Activated CD4-positive, alpha-beta T cell treated with anti-CD3 and anti-CD28 coated beads, Interleukin-2, amount 50 U/mL, for 48 hours (primary cell): ENCODE measurements around the gene SLC39A11.

Source experiments
- DNase-seq, 2 experiments: peaks; one replicate each; pipeline ENCODE4 v3.0.0-alpha.2; 2020

SLC39A11 gene

GRCh38 chr17:72606656-72607055 is 485.8 kb downstream of the SLC39A11 start:
- DNase-seq, result no peak

DNA sequence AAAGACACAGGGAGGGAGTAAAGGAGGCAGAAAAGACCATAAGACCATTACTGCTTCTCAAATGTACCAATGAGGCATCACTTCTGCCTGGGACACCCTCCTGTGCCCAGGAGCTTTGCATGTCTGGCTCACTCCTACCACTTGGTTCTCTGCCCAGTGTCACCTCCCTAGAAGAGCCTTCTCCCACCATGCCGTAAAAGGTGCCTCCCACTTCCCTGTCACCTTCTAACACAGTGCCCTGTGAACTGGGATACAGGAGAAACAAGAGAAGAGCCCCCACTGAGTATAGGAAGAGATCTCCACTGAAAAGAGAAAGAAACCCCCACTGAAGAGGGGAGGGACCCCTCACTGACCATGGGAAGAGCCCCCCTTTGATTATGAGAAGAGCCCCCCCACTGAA is 486.9 kb downstream of the SLC39A11 start:
- no peak for DNase-seq

DNA sequence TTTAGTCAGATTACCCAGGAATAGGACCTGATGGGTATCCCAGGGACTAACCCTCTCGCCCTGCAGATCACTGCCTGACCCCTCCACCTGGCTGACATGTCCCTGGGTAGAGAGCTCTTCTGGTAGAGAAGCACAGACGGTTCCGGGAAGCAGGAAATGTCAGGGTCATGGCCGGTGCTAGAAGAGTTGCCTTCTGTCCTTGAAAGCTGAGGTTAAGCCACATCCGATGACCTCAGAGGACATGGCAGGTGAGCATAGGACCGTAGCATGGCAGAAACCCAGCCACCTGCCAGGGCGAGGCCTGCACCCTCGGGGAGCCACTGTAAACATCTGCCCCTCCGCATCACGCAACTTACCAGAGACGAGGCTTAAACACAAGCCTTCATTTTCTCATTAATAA is 488.0 kb downstream of the SLC39A11 start:
- DNase-seq, result no peak

GRCh38 chr17:72603420-72604242 is 488.9 kb downstream of the SLC39A11 start:
- DNase-seq, result no peak

DNA sequence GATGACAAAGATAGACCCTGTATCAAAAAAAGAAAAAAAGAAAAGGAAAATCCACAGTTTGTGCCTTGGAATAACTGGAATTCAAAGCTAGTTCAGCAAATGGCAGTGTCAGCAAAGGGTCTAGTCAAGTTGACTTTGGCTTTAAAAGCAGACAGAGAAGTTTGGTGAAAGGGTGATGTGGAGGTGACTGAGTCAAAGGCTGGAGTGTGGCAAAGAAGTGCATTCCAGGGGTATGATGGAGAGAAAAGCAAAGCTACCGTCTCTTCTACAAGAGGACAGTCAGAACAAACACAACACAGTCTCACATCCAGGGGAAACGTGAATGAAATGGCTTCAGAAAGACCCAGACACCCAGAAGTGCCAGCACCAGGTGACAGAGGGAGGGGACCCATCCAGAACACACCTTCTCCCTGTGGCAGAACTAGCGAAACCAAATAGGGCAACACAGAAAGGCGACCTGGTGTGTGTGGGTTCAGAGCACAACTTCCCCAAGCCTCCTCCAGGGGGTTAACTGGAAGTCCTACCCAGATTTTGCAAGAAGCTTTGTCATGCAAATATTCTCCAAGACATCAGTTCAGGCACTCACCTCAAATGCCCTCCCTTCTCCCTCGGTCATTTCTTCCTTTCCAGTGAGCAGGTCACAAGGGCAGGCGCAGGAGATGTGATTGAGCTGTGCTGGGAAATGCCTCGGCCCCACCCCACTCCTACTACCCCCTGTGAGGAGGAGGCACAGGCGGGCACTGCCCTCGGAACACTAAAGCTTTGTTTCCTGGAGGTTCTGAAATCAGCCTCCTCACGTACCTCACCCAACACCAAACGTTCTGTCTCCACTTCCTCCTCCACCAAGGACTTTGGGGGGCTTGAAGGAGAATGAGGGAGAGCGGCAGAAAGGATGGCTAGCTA is 489.7 kb downstream of the SLC39A11 start:
- no peak for DNase-seq

GRCh38 chr17:72600934-72601333 is 491.6 kb downstream of the SLC39A11 start:
- DNase-seq, result no peak

DNA sequence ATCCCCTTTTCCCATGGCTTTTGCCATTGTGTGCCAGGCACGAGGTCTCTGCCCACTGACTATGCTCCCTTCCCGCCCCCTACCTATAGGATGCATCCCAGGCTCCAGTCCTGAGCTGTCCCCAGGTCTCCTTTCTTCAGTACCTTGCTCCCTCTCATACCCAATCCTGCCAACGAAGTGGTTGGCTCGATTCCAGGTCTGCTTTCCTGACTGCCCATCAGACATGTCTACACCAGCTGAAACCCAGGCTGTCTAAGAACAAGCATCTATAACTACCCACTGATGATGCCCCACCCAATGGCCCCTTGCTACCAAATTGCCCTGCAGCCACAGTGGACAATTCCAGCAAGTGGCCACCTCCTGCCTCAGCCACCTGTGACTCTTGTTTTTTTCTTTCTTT is 492.6 kb downstream of the SLC39A11 start:
- DNase-seq, result no peak

GRCh38 chr17:72598695-72599094 is 493.8 kb downstream of the SLC39A11 start:
- no peak for DNase-seq

- DNase-seq, result no peak
Measured at GRCh38 chr17:72597354-72598087, 495.0 kb downstream of the SLC39A11 start.
